ENCODE data around the gene LAMP5. TPM values are rescaled to one million over a fixed set of nuclear protein-coding genes. Genes with fewer than 3 reads are reported as not detected.

LAMP5 gene
- total RNA-seq, 4 donors from 2014 or later, result not detected

- ATAC-seq (ENCODE audit: low FRiP score) (no peak), DNase-seq (ENCODE audit: low spot score) (no peak)
- TF ChIP-seq CTCF (IDR thresholded peaks at IDR 0.05), result no peak
Measured at GRCh38 chr20:9578594-9578993, 64.2 kb downstream of the LAMP5 start.

All from omental fat pad (tissue), 4 donors.